NCI-H526 (cell line): Measurements from ENCODE around the gene ZNF436.
A peak's percentile ranks its signal among the peaks of the same experiment; 100 is the strongest.
"Not testable (repeated sequence)": the region's sequence is repeated elsewhere in the genome, so short reads cannot be mapped to it uniquely, and the experiment has no call there.

ENCODE experiments used
- DNase-seq, 2 experiments: peaks; one replicate each; lab custom pipeline; 2025; lab: John Stamatoyannopoulos, UW

Gene ZNF436

DNA sequence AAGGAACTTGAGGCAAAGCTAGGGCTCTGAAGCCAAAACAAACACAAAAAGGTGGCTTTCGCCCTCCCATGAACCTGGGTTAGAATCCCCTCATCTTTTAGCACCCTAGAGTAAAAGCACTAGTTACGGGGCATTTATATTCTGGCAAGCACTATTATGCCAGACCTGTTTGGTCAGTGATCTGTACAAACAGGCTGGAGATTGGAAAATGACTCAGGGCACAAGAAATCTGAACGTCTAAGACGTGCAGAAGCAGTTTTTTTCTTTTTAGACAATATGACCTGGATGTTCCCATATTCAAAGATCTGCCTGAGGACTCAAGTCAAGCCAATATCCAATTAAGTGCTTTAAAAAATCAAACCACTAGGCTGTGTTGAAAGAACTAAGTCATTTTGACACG is 3.0 kb downstream of the ZNF436 start:
- no peak for DNase-seq

DNA sequence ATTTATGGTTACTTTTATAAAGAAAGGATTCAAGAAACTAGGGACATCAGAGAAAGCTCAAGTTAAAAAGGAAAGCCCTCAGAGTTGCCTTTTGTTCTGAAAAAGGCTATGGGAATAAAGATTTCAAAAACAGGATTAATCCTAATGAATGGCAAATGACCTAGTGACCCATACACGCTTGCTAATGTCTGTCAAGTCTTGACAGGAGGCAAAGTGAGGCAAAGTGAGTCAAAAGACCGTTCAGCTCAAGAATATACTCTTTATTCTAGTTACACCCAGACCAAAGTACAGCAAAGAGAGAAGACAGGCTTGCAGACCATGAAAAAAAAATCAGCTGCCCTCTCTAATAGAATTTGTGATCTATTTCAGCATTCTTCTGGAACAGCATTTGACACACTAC is 3.5 kb downstream of the ZNF436 start:
- no peak for DNase-seq

DNA sequence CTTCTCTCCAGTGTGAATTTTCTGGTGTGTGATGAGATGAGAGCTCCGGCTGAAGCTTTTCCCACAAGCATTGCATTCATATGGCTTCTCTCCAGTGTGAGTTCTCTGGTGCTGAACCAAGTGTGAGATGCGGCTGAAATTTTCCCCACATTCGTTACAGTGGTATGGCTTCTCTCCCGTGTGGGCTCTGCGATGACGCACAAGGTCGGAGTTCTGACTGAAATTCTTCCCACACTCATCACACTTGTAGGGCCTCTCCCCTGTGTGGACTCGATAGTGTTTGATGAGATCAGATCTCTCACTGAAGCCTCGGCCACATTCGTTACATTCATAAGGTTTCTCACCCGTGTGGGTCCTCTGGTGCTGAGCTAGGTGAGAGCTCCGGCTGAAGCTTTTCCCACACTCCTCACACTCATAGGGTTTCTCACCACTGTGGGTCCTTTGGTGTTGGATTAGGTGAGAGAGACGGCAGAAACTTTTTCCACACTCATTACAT is 7.4 kb downstream of the ZNF436 start:
- DNase-seq, result no peak

DNA sequence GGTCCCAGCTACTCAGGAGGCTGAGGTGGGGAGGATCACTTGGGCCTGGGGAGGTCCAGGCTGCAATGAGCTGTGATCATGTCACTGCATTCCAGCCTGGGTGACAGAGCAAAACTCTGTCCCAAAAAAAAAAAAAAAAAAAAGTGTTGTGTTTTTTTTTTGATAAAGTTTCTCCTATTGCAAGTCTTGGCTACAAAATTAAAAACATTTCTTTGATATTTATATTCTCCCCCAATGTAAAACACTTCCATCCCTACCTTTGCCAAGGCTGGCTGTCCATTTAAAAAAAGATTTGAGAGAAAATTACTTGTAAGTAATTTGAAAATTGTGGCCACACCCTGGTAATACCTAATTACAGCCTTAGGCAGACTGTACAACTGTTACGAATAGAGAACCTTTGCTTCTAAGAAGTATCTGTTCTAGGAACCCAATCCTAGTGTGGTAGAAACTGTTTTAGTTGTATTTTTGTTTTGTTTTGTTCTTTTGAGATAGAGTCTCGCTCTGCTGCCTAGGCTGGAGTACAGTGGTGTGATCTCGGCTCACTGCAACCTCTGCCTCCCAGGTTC is 11.2 kb downstream of the ZNF436 start:
- DNase-seq, result no peak

DNA sequence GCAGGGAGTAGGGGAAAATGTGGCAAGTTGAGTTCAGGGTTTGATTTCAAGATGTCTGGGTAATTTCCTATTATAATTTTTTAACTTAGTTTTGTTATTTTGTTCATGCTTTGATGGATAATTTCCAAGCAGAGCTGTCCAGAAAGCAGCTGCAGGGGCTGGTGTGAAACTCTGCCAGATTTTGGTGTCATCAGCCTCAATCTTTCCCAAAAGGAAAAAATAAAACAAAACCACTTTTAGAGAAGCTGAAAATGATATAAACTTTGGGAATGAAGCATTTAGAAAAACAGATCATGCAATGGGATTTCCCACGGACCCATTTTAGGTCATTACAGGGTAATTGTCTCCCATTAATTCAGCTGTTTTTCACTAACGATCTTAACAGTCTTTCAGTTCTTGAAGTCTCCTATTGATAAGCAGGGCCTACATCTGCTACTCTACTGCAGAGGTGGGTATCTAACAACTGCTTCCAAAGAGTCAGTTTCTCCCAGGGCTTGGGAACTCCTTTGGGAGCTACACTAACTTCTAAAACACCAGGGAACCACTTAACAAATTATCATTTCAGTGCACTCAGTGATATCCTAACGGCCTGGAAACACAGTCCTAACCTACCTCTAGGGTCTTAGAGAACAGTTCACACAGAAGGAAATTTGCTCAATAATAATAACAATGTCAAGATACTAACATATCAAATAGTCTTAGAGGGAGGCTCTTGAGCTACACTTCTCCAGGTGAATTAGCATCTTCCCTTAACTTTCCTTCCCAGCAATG is 12.3 kb downstream of the ZNF436 start:
- DNase-seq, result no peak

DNA sequence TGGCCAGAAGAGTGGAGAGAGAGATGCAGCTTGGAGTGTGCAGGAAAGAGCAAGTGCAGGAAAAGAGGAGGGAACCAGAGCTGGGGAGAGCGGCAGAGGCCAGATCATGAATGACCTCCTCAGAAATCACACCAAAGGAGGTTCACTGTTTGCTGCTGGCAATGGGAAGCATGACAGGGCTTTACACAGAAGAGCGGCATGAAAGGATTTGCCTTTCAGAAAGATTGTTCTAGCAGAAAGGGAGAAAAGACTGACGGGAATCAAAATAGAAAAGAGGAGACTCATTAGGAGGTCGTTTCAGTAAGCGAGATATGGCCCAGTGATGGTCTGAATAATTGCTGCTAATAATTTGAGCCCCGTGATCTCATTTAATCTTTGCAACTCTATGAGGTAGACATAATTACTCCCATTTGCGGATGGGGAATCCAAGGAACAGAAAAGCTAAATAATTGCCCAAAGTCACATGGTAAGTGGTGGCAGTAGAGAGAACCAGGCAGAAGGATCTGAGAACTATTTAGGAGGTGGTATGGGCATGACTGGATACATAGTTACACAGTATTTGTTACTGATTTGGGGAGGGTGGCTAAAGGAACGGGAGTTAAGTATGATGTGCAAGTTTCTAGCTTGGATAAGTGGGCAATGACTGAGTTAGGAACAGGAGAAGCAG is 13.0 kb downstream of the ZNF436 start:
- no peak for DNase-seq

DNA sequence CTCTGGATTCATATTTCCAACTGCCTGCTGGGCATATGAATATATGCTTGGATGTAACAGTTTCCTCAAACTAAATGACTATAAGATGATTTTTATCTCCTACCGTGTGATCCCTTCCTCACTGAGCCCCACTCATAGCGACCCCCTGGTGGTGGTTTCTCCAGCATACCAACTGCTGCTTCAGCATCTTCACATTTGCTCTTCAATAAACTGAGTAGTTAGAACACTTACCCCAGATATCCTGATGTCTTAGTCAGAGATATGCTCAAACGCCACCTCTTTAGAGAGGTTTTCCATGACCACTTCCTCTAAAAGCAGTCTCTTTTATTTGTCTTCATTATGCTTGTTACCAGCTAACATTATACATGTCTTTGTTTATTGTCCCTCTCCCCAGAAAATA is 15.4 kb downstream of the ZNF436 start:
- no peak for DNase-seq

DNA sequence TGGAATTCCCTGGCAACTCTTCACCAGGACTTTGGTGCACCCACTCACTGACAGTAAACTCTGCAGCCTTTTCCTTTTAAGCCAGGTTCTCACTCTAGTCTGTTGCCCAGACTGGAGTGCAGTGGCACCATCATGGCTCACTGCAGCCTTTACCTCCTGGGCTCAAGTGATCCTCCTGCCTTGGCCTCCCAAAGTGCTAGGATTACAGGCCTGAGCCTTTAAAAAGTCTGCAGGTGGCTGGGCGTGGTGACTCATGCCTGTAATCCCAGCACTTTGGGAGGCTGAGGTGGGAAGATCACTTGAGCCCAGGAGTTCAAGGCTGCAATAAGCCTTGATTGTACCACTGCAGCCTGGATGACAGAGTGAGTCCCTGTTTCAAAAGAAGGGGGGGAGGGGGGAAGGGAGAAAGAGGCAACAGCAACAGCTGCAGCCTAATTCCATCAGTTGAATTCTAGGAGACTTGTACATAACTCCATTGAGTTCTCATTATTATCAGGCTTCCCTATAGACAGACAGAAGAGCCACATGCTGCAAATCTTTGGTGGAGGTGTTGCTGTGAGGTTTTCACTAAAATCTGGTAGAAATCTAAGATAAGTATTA is 17.4 kb downstream of the ZNF436 start:
- DNase-seq, result no peak

DNA sequence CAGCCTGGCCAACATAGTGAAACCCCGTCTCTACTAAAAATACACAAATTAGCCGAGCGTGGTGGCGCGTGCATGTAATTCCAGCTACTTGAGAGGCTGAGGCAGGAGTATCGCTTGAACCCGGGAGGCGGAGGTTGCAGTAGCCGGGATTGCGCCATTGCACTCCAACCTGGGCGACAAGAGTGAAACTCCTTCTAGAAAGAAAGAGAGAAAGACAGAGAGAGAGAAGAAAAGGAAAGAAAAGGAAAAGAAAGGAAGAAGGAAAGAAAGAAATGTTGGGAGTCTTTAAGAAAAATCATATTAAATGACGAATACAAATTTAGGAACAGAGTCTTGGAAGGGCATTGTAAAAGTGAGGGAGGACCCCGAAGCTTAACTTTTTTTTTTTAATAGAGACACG is 23.7 kb downstream of the ZNF436 start:
- DNase-seq, result no peak

DNA sequence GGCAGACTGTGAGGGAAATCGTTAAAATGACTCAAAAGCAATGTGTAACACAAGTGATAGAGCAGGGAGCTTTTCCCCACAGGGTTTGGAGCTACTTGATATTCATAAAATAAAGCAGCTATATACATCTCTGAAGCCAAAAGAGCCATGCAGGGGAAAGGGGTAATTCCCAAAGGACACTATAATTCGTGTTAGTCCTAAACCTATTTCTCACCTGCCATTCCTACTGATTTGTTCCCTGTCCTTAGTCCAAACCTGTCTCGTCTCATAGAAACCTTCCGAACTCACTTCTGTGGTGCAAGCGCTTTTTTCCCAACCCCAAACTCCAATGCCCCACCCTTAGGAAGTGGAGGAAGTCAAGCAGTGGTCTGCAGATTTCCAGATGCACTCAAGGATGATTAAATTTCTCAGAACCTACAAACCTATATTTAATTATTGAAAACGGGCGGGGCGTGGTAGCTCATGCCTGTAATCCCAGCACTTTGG is 24.6 kb downstream of the ZNF436 start:
- peak in 1 of 2 experiments; percentile 68 for DNase-seq

DNA sequence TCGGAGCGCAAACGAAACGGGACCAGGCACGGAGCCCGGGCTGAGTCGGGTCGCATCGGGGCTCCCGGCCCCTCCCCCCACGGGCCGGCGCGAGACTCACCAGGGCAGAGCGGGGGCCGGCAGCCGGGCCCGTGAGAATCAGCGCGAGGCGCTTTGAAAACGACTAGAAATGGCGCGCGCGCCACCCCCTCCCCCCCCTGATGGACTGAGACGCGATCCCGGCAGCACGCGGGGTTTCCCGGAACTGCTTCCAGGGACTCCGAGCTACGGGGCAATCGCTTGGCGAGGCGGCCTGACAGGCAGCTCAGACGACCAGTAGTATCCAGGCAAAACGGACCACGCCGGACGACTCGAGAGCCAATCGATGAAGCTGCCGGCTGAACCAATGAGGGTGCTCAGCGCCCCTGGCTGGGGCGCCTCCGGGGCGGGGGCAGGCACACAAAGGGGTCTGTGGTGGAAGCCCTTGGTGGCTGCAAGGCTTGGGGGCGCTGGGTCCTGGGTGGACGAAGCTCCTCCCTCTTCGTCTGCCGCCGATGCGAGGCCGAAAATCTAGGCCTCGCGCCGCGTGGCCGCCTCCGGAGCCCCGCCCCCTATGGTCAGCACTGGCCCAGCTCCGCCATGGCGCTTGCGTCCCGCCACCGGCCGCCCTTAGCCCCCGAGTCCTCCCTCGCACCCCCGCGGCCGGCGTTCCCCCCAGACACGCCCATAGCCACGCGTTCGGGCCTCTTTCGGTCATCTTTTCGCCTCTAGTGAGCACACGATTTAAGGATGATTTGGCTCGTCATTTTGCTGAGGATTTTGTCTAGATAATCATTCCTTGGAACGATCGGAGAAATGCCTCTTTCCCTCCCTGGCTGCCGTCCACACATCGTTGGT is 25.3 kb downstream of the ZNF436 start, which contains the start of gene HNRNPR:
TSS of gene HNRNPR (minus strand) at position 174 of the 876 bp plus-strand sequence. CDS start 3,276 bp downstream, outside the sequence.
- DNase-seq, result peak; percentile 99

DNA sequence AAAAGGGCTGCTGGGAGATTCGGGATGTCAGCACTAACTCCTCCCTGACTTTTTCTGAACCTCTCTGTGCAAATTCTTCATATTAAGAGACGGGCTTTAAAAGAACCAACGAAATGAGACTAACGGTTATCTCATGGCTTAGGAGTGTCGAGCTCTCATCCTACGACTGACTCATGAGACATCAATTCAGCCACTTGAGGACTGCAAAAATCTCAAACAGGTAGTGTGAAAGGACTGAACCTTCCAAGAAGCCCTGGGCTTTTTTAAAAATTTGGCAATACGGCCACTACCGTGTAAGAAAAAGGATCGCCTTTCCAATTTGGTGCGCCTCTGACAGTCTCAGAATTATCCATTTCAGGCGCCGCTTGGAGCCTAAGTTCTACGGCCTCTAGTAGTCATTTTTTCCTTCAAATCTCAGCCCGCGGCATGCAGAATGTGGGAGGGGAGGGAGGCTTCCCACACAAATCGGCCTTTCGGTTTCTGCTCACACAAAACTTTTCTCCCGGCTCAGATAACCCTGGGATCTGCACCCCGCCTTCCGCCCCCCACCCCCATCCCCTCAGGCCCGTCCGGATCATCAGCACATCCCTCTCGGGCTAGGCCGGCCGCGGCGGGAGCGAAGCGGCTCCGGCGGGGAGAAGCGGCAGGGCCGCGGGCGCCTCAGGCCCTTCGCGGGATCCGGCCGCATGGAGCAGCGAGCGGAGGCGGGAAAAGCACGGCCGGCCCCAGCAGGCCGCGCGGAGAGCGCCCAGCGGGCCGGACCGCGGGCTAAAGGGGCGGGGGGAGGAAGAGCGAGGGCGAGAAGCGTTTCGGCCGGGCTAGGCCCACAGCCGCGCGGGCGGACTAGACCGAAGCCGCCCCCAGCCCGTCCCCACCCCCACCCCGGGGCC is 26.2 kb downstream of the ZNF436 start:
- peak in 1 of 2 experiments; percentile 18 for DNase-seq

DNA sequence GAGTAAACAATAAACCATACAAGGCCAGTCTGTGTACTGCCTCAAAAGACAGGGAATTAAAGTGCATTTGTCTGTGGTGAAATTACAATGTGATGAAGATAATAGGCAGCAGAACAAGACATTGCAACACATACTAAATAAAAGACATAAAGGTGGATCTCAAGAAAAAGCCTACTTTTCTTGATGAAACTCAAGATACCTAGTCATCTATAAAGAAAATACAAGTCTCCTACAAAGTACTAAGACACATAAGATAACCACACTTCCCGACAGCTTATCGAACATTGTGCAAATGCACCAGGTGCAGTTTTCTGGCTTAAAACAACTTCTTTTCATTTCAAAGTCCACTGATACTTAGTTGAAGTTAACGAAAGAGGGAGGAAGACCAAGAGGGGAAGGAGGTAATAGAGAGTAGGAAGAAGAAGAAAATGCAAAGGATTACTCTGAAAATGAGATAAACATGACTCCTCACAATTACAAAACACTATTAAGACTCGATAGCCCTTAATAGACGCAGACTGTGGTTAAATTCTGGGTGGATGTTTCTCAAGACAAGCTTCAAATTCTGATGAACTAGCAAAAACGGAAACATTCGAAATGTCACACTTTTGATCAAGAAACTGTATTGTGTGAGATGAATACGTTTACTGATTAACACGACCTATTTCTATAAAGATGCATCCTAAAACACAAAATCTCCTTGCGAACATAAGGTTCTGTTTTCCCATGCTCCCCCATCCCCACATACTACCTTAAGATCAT is 27.5 kb downstream of the ZNF436 start:
- DNase-seq, result no peak

DNA sequence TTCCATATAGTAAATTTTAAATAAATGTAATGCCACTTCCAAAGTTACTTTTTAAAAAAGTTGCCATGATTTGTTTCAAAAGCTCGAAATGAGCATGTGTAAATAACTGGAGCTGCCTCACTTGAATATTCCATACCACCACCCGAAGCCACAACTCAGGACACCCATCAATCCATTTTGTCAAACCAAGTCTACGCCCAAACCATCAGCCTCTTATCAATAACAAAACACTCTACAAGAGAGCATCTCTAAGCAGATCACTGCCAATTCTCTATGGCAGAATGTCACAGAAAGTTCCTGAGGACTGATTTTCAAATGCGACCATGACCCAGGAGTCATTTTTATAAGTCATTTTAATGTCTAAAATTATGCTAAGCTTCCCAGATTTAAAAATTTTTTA is 30.0 kb downstream of the ZNF436 start:
- no peak for DNase-seq

DNA sequence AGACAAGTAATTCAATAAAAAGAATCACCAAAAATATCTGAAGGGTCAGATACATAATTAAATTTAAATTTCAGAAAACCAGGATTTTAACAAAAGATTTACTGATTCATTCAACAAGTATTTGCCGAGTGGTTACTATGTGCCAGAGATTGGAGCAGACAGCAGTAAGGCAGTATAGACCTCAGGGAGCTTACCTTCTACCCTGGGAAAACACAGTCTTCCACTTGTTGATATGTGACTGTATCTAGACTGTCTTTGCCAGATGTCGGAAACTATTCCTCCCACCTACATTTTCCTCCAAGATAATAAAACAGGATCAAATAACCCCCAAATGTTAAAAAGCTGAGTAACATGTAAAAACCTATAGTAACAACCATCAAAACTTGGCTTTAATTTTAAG is 31.8 kb downstream of the ZNF436 start:
- no peak for DNase-seq

DNA sequence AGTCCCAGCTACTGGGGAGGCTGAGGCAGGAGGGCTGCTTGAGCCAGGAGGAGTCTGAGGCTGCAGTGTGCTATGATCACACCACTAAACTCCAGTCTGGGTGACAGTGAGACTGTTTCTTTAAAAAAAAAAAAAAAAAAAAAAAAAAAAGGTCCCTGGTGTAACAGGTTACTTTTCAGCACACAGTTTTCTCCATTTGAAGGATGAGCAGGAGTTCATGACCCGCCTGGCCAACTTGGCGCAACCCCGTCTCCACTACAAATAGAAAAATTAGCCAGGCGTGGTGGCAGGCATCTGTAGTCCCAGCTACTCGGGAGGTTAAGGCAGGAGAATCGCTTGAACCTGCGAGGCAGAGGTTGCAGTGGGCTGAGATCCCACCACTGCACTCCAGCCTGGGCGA is 37.9 kb downstream of the ZNF436 start:
- DNase-seq, result no peak

DNA sequence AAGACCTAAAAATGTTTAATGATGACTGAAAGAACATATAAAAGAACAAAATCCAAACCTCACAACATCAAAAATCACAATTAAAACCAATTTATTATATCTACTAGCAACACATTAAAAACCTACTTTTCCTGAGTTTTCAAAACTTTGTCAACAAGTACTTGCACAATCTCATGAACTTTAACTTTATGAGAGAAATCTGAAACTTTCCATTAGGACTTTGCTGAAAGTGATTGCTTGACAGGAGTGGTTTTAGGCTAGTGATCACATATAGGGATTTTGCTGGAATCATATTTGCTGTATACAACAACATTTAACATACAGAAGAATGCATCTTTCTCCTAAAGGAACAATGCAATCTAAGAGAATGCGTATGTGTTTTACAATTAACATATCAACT is 38.8 kb downstream of the ZNF436 start:
- no peak for DNase-seq

DNA sequence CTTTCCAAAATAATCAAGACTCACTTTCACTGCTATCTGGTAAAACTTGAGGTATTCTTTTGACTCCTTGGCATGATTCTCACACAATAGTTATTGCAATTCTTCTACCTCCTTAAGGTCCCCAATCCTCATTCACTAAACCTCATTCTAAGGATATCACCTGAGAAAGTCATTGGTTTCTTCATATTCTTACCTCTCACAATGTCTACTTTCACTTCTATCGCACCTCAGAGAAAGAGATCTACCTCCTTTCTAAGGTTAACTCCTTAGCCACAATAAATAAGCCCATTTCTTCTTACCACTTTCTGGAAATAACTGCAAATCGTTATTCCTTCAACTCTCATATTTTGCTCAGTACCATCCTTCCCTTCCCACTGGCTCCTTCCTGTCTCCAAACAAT is 44.2 kb downstream of the ZNF436 start:
- no peak for DNase-seq

DNA sequence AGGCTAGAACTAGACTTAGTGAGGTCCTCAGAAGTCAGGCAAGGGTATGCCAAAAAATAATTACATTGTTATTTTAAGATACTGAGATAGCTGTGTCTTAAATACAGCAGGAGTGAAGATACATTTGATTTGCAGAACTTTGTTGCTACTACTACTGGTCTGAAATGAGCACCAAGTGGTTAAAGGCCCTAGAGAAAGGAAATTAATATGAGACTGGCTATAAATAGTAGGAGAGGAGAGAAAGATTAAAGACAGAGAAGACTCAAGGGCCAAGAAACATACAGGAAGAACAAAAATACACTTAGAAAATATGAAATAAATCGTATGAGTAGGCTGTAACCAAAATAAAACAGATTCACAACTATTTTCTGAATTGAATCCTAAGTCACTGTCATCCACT is 46.9 kb downstream of the ZNF436 start:
- DNase-seq, result no peak

DNA sequence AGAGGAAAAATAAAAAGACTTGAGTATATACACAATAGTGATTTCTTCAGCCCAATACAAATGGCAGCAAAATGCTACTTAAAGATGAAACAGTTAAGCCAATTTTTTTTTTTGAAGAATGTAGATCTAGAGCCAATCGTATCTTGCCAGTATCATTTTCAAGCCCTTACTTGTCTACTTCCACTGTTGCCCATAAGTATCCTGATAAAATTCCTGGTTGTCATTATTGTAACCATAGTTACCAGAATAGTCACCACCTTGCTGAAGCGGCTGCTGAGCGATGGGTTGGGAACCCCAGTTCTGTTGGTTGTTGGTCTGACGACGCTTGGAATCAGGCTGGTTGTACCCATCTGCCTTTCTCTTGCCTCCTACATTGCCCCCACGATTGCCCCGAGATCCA is 59.4 kb downstream of the ZNF436 start:
- DNase-seq, result not testable (repeated sequence)
